SK-N-SH (cell line): Measurements from ENCODE around the gene PLA2G6. TPM values are rescaled to one million over a fixed set of nuclear protein-coding genes. Genes with fewer than 3 reads are reported as not detected.

Experiments
- CTCF ChIA-PET: fragments of 300-600, 350-600 bp; formaldehyde crosslinking; extraction: SDS; loops from one replicate; lab custom pipeline; 2021; lab: Yijun Ruan, JAX
- POLR2A ChIA-PET: fragments of 350-600 bp; sonication (Branson Sonifier 250); formaldehyde crosslinking; extraction: SDS; loops from one replicate; lab custom pipeline; 2020; ENCODE audit warnings: antibody characterized with exemption, inconsistent platforms; lab: Yijun Ruan, JAX
- DNase-seq: peaks from one replicate; pipeline ENCODE4 v3.0.0; 2012
- H2AFZ ChIP-seq: fragments of 200-600 bp; sonication (generic); 2 replicates; pipeline ENCODE4 v1.8.1; 2016; ENCODE audit warnings: antibody characterized with exemption, mild to moderate bottlenecking, low read depth
- H3F3A ChIP-seq: fragments of 200-600 bp; sonication (generic); replicated peaks from 2 replicates; pipeline ENCODE3; 2016; ENCODE audit warnings: antibody characterized with exemption, mild to moderate bottlenecking; ENCODE audit not compliant: insufficient read depth
- H3K27ac ChIP-seq, 2 experiments: fragments of 200-500 bp in 1 of 2; fragments of 200-600 bp in 1 of 2; sonication (Bioruptor generic) in 1 of 2; sonication (generic), shearing (Covaris generic) in 1 of 2; 2 replicates each; pipeline versions ENCODE4 v1.5.1 to v1.6.1; 2014 to 2016; ENCODE audit warnings: low read depth in 2 of 2, inconsistent platforms in 1 of 2, low read length in 1 of 2, mild to moderate bottlenecking in 1 of 2, mixed read lengths in 1 of 2
- H3K27me3 ChIP-seq: fragments of 200-600 bp; sonication (generic), shearing (Covaris generic); 2 replicates; pipeline ENCODE4 v1.6.1; 2016; ENCODE audit warnings: mixed run types; ENCODE audit not compliant: insufficient read depth
- H3K36me3 ChIP-seq, 2 experiments: fragments of 200-500 bp in 1 of 2; fragments of 200-600 bp in 1 of 2; sonication (Bioruptor generic) in 1 of 2; sonication (generic) in 1 of 2; replicated peaks in 1 of 2; 2 replicates each; pipeline versions ENCODE3 to v1.5.1; 2014 to 2016; ENCODE audit warnings: low read length in 1 of 2, mild to moderate bottlenecking in 1 of 2; ENCODE audit not compliant: insufficient read depth in 2 of 2, control insufficient read depth in 1 of 2
- H3K4me1 ChIP-seq, 2 experiments: fragments of 200-500 bp in 1 of 2; fragments of 200-600 bp in 1 of 2; sonication (Bioruptor generic) in 1 of 2; sonication (generic), shearing (Covaris generic) in 1 of 2; 2 replicates each; pipeline versions ENCODE4 v1.5.1 to v1.6.1; 2014 to 2016; ENCODE audit warnings: low read depth in 1 of 2, low read length in 1 of 2, mixed run types in 1 of 2; ENCODE audit not compliant: insufficient read depth in 2 of 2, control insufficient read depth in 1 of 2
- H3K4me2 ChIP-seq: fragments of 200-600 bp; sonication (generic), shearing (Covaris generic); 2 replicates; pipeline ENCODE4 v1.6.1; 2017; ENCODE audit warnings: mixed run types
- H3K4me3 ChIP-seq, 2 experiments: fragments of 200-500 bp in 1 of 2; fragments of 200-600 bp in 1 of 2; sonication (Bioruptor generic) in 1 of 2; sonication (generic), shearing (Covaris generic) in 1 of 2; 2 replicates each; pipeline versions ENCODE4 v1.5.1 to v1.8.1; 2014 to 2016; ENCODE audit warnings: low read depth in 2 of 2, inconsistent platforms in 1 of 2, low read length in 1 of 2, mild to moderate bottlenecking in 1 of 2, mixed read lengths in 1 of 2, moderate library complexity in 1 of 2
- H3K79me2 ChIP-seq: fragments of 200-600 bp; sonication (generic); 2 replicates; pipeline ENCODE4 v1.8.1; 2017; ENCODE audit warnings: mild to moderate bottlenecking; ENCODE audit not compliant: insufficient read depth
- H3K9ac ChIP-seq: fragments of 200-600 bp; sonication (generic); 2 replicates; pipeline ENCODE4 v1.6.1; 2017; ENCODE audit warnings: mixed run types
- H3K9me2 ChIP-seq: fragments of 200-600 bp; sonication (generic); 2 replicates; pipeline ENCODE4 v1.6.1; 2017; ENCODE audit warnings: mixed run types
- H3K9me3 ChIP-seq: fragments of 200-600 bp; sonication (generic); 2 replicates; pipeline ENCODE4 v1.6.1; 2017; ENCODE audit warnings: mixed run types, mild to moderate bottlenecking, moderate library complexity
- H4K20me1 ChIP-seq: fragments of 200-600 bp; sonication (generic); 2 replicates; pipeline ENCODE4 v1.6.1; 2017; ENCODE audit warnings: mild to moderate bottlenecking, mixed run types; ENCODE audit not compliant: insufficient read depth
- CTCF ChIP-seq: fragments of 200-600 bp; sonication (generic); IDR thresholded peaks from 2 replicates; pipeline ENCODE4 v1.6.1; 2017; ENCODE audit warnings: antibody characterized with exemption, mild to moderate bottlenecking, moderate library complexity
- ELF1 ChIP-seq: IDR thresholded peaks from 2 replicates; pipeline ENCODE4 v1.4.0; 2012
- EZH2phosphoT487 ChIP-seq: fragments of 200-600 bp; sonication (generic); IDR thresholded peaks from 2 replicates; pipeline ENCODE4 v1.6.1; 2017; ENCODE audit warnings: low read depth, mixed run types, mild to moderate bottlenecking, antibody characterized with exemption, moderate library complexity, borderline replicate concordance
- GABPA ChIP-seq: IDR thresholded peaks from 2 replicates; pipeline ENCODE4 v1.4.0; 2012; ENCODE audit warnings: low read depth, mild to moderate bottlenecking
- GATA2 ChIP-seq: sonication (generic); formaldehyde crosslinking; IDR thresholded peaks from 2 replicates; pipeline ENCODE4 v1.5.0; 2020; ENCODE audit warnings: mild to moderate bottlenecking, missing genetic modification reagents
- IRF3 ChIP-seq: fragments of 150-350 bp; IDR thresholded peaks from 2 replicates; pipeline ENCODE4 v1.6.1; 2016; ENCODE audit warnings: mild to moderate bottlenecking, low read depth, low read length
- JUND ChIP-seq: IDR thresholded peaks from 2 replicates; pipeline ENCODE4 v1.4.0; 2012
- MAX ChIP-seq: IDR thresholded peaks from 2 replicates; pipeline ENCODE4 v1.4.0; 2012; ENCODE audit warnings: low read depth
- MEF2A ChIP-seq: IDR thresholded peaks from 2 replicates; pipeline ENCODE4 v1.4.0; 2012; ENCODE audit warnings: low read depth, borderline replicate concordance
- POLR2AphosphoS5 ChIP-seq: IDR thresholded peaks from 2 replicates; pipeline ENCODE4 v1.6.1; 2012; ENCODE audit warnings: low read depth, low read length
- RAD21 ChIP-seq: IDR thresholded peaks from 2 replicates; pipeline ENCODE4 v1.6.1; 2012; ENCODE audit warnings: mild to moderate bottlenecking, low read length
- REST ChIP-seq: IDR thresholded peaks from 2 replicates; pipeline ENCODE4 v1.6.1; 2012; ENCODE audit warnings: mild to moderate bottlenecking, low read depth, low read length, moderate library complexity
- RFX5 ChIP-seq: IDR thresholded peaks from 2 replicates; pipeline ENCODE4 v1.6.1; 2012; ENCODE audit warnings: mild to moderate bottlenecking, improper control_type of control experiment, low read length
- RXRA ChIP-seq: IDR thresholded peaks from 2 replicates; pipeline ENCODE4 v1.4.0; 2012; ENCODE audit warnings: low read depth, mild to moderate bottlenecking, borderline replicate concordance
- SIN3A ChIP-seq: IDR thresholded peaks from 2 replicates; pipeline ENCODE4 v1.6.1; 2012; ENCODE audit warnings: low read depth, mild to moderate bottlenecking, low read length, moderate library complexity, borderline replicate concordance
- SMC3 ChIP-seq: IDR thresholded peaks from 2 replicates; pipeline ENCODE4 v1.6.1; 2012; ENCODE audit warnings: low read depth, low read length, improper control_type of control experiment
- TCF12 ChIP-seq: IDR thresholded peaks from 2 replicates; pipeline ENCODE4 v1.4.0; 2012
- ZBTB33 ChIP-seq: IDR thresholded peaks from 2 replicates; pipeline ENCODE4 v1.4.0; 2012; ENCODE audit warnings: low read depth, borderline replicate concordance
- WGBS: methylation state at CpG from one replicate; pipeline ENCODE4 v1.1.6; 2017; ENCODE audit warnings: low lambda C conversion rate; 5-methylcytosine and 5-hydroxymethylcytosine counted together
- polyA plus RNA-seq, 3 experiments: library from polyadenylated mRNA; depleted of rRNA; stranded (reverse); fragments of >200 nt; gene quantifications; 2 replicates each; pipeline ENCODE4 v1.2.3, GENCODE V29; 2012

PLA2G6 gene
- polyA plus RNA-seq, 1 of the 3 experiments (the other 2 are of a cell fraction): 10.5 TPM

GRCh38 chr22:38208551-38208968 is 26.9 kb upstream of the PLA2G6 start:
- Histone ChIP-seq H3K9me2 (no peaks in the 10 kb centered on the region), H4K20me1 (peaks cover 19% of the 10 kb centered on the region), H3K36me3 (no peaks in the 10 kb centered on the region), H3K4me1 (peaks cover 0 to 2% of the 10 kb centered on the region in 2 experiments; a peak in 1 of 4 replicates)
- no peak for TF ChIP-seq GATA2 (CRISPR knock-in tag)
- TF ChIP-seq MEF2A: no peak
- no peak for TF ChIP-seq TCF12
- TF ChIP-seq EZH2phosphoT487: no peak
- TF ChIP-seq RAD21: no peak
- no peak for TF ChIP-seq IRF3
- TF ChIP-seq SMC3: no peak
- no peak for TF ChIP-seq MAX
- TF ChIP-seq ZBTB33: no peak
- no peak for TF ChIP-seq POLR2AphosphoS5
- TF ChIP-seq JUND: no peak
- TF ChIP-seq SIN3A: no peak
- TF ChIP-seq GABPA: no peak
- TF ChIP-seq, all 33 proteins: peak for 0
- no peaks in the 10 kb centered on the region for H3K27me3 ChIP-seq
- POLR2A ChIA-PET: no interaction called here
- H3F3A ChIP-seq: no peaks in the 10 kb centered on the region
- H3K9me3 ChIP-seq: no peaks in the 10 kb centered on the region
- H3K4me2 ChIP-seq: no peak overlapping the region
- 96% methylated on average over 5 of the region's 6 CpGs for WGBS
- no peak overlapping the region for H3K9ac ChIP-seq
- CTCF ChIA-PET: no interaction called here
- no peak overlapping the region for H3K27ac ChIP-seq
- peaks cover 58% of the 10 kb centered on the region for H3K79me2 ChIP-seq
- H3K4me3 ChIP-seq: no peak overlapping the region
- no peak overlapping the region for H2AFZ ChIP-seq
- no peak for DNase-seq

GRCh38 chr22:38207898-38208432 is 26.3 kb upstream of the PLA2G6 start:
- ChIA-PET POLR2A (no interaction called here), CTCF (no interaction called here)
- no peak overlapping the region for H3K4me3 ChIP-seq
- H3K9me3 ChIP-seq: no peaks in the 10 kb centered on the region
- no peaks in the 10 kb centered on the region for H3K9me2 ChIP-seq
- WGBS: 100% methylated on average over 2 of the region's 7 CpGs
- H3K36me3 ChIP-seq: no peaks in the 10 kb centered on the region
- no peak for DNase-seq
- H3F3A ChIP-seq: no peaks in the 10 kb centered on the region
- no peak overlapping the region for H3K27ac ChIP-seq
- H3K9ac ChIP-seq: no peak overlapping the region
- peaks cover 64% of the 10 kb centered on the region for H3K79me2 ChIP-seq
- no peaks in the 10 kb centered on the region for H3K27me3 ChIP-seq
- H4K20me1 ChIP-seq: peaks cover 21% of the 10 kb centered on the region
- H2AFZ ChIP-seq: no peak overlapping the region
- H3K4me1 ChIP-seq: peaks cover 0 to 8% of the 10 kb centered on the region in 2 experiments; a peak in 1 of 4 replicates
- no peak overlapping the region for H3K4me2 ChIP-seq
- TF ChIP-seq CTCF (no peak), TCF12 (no peak), SMC3 (no peak), REST (no peak), RFX5 (no peak), ELF1 (no peak), GATA2 (CRISPR knock-in tag) (no peak), SIN3A (no peak), RXRA (no peak), GABPA (no peak)
